ENCODE measurements around the gene PTK7. TPM values are rescaled to one million over a fixed set of nuclear protein-coding genes. Genes with fewer than 3 reads are reported as not detected.
"Not testable (repeated sequence)": the region's sequence is repeated elsewhere in the genome, so short reads cannot be mapped to it uniquely, and the experiment has no call there.

Gene PTK7
- 26.0 TPM for total RNA-seq

- DNase-seq, result no peak
Observed at GRCh38 chr6:43075670-43076463, at the start of gene PTK7. Gene PTK7 (plus strand): TSS chr6:43076314. CDS start chr6:43076489, 175 bp downstream.

GRCh38 chr6:43026365-43026764 lies 49.7 kb upstream of the PTK7 start:
- no peak for DNase-seq

GRCh38 chr6:43029120-43029519 lies 47.0 kb upstream of the PTK7 start:
- no peak for DNase-seq

GRCh38 chr6:43032326-43032725 lies 43.8 kb upstream of the PTK7 start:
- DNase-seq, result no peak

GRCh38 chr6:43033496-43034189 lies 42.5 kb upstream of the PTK7 start:
- DNase-seq, result no peak

GRCh38 chr6:43034190-43034525 lies 42.0 kb upstream of the PTK7 start:
- no peak for DNase-seq

- DNase-seq, result no peak
Observed at GRCh38 chr6:43035495-43036194, 40.5 kb upstream of the PTK7 start.

GRCh38 chr6:43036712-43037111 lies 39.4 kb upstream of the PTK7 start:
- DNase-seq, result no peak

GRCh38 chr6:43037197-43037596 lies 38.9 kb upstream of the PTK7 start:
- DNase-seq, result no peak

GRCh38 chr6:43037706-43038105 lies 38.4 kb upstream of the PTK7 start:
- DNase-seq, result no peak

GRCh38 chr6:43038727-43039126 lies 37.4 kb upstream of the PTK7 start:
- DNase-seq, result no peak

- no peak for DNase-seq
Observed at GRCh38 chr6:43040542-43041257, 35.4 kb upstream of the PTK7 start.

GRCh38 chr6:43041475-43041874 lies 34.6 kb upstream of the PTK7 start:
- not testable (repeated sequence) for DNase-seq

GRCh38 chr6:43043310-43043709 lies 32.8 kb upstream of the PTK7 start:
- DNase-seq, result no peak

- no peak for DNase-seq
Observed at GRCh38 chr6:43045371-43045930, 30.7 kb upstream of the PTK7 start.

GRCh38 chr6:43047998-43048397 lies 28.1 kb upstream of the PTK7 start:
- no peak for DNase-seq

- no peak for DNase-seq
Observed at GRCh38 chr6:43050981-43051380, 25.1 kb upstream of the PTK7 start.

GRCh38 chr6:43052225-43052841 lies 23.8 kb upstream of the PTK7 start:
- no peak for DNase-seq

- DNase-seq, result no peak
Observed at GRCh38 chr6:43052842-43053544, 23.1 kb upstream of the PTK7 start.

- peak; percentile 76 for DNase-seq
Observed at GRCh38 chr6:43053545-43054205, 22.4 kb upstream of the PTK7 start, which contains the start of gene CUL7. Gene CUL7 (minus strand): TSS chr6:43053851. CDS start chr6:43052788, 1,063 bp downstream.
